GM21786 (cell line): ENCODE results near the gene HAND2.

Experiments
- ATAC-seq: cut with Tn5 transposase; IDR thresholded peaks from one replicate; pipeline ENCODE4 v1.9.1; 2021; ENCODE audit not compliant: unreplicated experiment

HAND2 gene

GRCh38 chr4:173529477-173530325, at the start of gene HAND2:
Gene HAND2 (minus strand): TSS chr4:173530229. CDS start chr4:173529289, 940 bp downstream.
- ATAC-seq: no peak

- ATAC-seq: no peak
These were observed 48.9 kb upstream of the HAND2 start for GRCh38 chr4:173578956-173579355.

DNA sequence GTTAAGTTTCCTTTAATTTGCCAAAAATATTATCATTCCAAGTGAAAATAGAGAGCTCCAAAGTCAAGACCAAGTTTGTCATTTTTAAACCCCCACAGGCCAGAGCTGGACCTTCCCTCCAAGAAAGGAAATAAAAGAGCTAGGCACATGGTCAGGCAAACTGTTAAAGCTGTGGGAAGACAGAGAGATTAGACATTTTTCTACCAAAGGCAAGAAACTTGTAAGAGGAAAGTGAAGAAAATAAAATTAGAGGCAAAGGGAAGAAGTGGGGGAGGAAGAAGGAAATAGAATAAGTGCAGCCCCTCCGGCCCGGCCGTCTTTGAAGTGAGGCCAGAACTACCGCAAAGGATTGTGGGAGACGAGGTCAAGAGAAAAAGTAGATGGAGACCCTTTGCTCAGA, 47.9 kb upstream of the HAND2 start:
- no peak for ATAC-seq

DNA sequence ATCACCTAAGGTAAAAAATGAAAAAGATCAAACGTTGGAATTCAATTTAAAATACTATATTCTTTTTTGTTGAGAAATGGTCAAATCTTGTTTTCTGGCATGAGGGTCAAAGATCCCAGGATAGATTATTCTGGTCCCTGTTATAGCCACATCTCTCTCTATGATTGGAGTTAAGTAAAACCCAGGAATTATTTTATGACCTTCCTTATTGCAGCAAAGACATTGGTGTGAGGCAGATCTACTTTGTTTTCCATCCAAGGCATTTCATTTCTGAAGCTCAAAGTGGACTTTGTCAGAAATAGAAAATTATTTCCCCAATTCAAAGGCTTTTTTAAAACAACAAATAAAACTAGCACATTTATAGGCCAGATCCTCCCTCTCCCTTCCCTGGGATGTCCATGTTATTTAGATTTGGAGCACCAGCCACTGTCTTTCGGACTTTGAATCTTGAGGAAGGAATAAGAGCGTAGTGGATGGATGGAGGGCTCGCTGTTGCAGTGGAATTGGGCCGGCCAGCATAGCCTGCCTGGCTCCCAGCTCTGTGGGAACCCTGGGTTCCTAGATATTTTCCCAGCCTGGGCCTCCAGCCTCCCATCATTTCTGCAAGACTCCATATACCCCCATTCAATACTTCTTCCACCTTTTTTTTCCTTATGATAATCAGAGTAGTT, 45.6 kb upstream of the HAND2 start:
- ATAC-seq: no peak

- no peak for ATAC-seq
These were observed 43.7 kb upstream of the HAND2 start for GRCh38 chr4:173573725-173574124.

- ATAC-seq: no peak
These were observed 43.3 kb upstream of the HAND2 start for GRCh38 chr4:173573286-173573685.

- ATAC-seq: no peak
These were observed 42.6 kb upstream of the HAND2 start for GRCh38 chr4:173572493-173573129.

DNA sequence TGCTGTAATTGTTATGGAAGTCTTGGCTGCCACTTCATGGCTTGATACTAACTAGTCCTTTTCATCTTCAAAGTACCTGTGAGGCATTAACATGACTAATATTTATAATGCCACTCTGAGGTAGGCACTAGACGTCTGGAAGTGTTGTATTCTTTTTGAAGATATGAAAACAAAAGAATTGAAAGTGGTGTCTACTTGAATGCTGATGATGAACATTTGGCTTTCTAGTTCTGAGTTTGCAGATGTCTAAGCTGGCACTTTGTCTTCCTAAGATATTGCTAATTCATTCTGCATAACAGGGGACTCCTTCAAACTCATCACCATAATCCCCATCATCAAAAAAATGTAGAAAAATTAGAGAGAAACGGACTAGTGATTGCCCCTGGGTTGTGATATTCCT, 41.6 kb upstream of the HAND2 start:
- ATAC-seq: no peak

DNA sequence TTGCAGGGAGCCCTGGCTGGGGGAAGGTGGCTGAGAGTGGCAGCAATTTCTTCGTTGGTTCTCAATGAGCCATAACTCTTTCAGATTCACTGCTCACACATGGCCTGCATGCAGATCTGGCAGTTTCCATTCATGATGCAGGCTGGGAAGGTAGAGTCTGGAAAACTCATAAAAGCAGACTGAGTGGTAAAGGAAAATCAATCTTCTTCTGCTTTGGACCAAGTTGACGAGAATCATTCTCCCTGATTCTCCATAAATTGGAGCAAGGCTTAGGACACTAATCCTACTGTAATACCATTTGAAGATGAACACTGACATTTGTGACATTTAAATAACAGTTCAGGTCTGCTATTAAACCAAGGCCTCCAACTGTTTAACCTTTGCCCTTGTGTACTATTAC, 35.3 kb upstream of the HAND2 start:
- no peak for ATAC-seq

DNA sequence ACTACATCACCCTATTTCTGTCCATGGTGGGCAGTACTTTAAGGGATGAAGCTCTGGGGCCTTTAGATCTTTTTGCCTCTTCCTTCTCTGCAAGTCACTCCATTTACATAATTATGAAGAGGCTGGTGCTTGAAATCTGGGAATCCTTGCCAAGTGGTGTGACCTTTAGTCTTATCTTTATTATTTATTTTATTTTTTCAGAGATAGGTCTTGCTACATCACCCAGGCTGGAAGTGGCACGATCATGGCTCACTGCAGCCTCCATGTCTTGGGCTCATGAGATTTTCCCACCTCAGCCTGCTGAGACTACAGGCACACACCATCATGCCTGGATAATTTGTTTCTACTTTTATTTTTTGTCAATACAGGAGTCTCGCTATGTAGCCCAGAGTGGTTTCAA, 34.4 kb upstream of the HAND2 start:
- ATAC-seq: no peak

DNA sequence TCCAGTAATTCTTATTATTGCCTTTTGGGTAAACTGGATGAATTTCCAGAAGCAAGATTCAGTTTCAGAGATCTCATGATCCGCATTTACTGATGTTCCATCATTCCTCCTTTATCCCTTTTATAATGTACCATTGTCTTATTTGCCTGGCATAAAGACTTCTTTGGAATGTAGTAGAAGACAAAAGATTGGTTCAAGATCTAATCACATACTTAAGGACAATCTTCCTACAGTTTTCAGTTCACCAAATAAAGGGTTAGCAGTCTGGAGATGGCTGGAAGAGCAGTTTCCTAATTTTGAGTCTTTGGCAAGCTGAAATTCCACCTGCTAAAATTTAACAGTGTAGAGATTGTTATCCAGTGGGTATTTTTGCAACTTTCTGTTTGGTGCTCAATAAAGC, 30.9 kb upstream of the HAND2 start:
- ATAC-seq: no peak

- ATAC-seq: no peak
These were observed 26.5 kb upstream of the HAND2 start for GRCh38 chr4:173556398-173557131.

DNA sequence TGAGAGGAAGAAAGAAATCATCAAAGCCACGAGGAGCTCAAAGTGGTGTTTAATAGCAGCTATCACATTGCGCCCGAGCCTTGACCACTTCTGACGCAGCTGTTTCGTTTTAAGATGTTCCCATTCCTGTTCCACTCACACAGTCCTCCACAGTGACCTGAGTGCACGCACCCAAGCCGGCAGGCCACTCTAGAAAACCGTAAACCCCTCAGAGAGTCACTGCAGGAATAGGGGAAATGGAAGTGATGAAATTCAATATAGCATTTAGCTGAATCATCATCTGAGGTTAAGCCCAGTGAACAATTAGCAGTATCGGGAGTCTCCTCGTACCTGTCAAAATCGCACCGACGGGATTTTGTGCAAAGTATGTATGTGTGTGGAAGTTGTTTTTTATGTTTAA, 17.9 kb upstream of the HAND2 start:
- no peak for ATAC-seq

DNA sequence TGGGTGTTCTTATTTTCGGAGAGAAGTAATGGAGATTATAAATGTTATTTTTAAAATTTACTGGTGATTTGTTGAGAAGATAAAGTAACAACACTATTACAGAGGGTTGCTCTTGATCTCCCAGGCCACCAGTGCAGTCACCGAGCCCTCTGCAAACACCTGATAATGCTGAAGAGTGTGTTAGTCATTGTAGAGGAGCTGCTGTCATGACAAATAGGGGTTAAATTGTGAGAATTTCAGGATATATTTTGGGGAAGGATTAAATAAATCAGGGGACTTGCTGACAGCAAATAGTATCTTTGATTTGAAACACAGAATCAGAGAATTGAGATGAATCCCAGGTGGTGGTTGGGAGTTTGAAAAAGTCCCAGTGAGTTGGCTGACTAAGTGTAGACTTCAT, 16.7 kb upstream of the HAND2 start:
- no peak for ATAC-seq

- ATAC-seq: no peak
These were observed 15.4 kb upstream of the HAND2 start for GRCh38 chr4:173545440-173545839.

DNA sequence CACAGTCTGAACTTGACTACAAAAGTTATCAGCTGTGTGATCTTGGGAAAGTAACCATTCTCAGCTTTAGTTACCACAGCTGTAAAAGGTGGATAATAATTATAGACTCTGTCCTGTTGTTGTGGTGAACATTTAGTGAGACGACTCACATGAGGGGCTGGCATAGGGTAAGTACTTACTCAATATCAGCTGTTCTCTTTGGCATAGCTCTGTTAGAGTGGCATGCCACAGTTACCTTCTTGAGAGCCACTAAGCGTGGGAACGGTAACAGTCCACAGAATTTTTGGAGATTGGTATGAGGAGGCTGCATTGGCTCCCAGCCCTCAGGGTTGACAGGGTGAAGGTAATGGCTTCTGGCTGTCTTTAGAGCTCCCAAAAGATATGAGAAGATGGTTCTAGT, 13.2 kb upstream of the HAND2 start:
- no peak for ATAC-seq

DNA sequence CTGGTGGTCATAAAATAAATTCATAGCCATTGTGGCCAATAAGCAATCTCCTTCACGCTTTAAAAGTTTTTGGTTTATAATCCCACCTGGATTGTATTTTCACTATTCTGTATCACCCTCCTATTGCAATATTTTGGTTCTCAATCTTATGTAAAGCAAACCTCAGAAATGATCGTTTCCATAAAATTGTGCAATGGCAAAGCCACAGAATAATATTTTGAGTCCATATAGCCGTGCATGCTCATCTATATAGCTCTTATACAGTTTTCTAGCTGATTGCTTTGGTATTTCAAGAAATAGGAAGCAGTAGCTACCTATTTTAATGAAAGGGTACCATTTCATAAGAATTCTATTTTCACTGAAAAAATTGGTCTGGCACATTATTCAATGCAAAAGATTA, 10.0 kb upstream of the HAND2 start:
- ATAC-seq: no peak

- ATAC-seq: no peak
These were observed 8.9 kb upstream of the HAND2 start for GRCh38 chr4:173538909-173539445.

GRCh38 chr4:173538148-173538908, 8.3 kb upstream of the HAND2 start:
- ATAC-seq: no peak

DNA sequence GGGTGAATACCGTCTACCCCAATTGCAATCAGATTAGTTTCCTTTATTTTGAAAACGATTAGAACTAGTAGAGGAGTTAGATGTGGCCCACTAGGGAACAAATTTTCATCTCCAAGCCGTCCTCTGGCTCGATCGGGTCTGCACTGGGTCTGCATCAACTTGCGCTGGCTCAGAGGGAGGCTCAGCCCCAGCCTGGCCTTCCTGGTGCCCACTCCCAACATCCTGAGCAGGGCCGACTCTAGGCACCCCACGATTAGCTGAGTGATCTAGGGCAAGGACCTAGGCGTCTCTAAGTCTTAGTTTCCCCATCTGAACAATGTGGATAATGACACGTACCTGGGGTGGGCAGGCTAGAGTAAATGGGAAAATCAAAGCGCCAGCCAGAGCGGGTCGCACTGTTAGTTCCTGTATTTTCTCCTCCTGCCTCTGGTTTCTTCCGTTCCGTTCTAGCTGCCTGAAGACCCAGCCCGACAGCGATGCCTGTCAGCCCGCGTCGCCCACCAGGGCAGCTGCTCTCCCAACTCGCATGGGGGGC, 7.7 kb upstream of the HAND2 start:
- ATAC-seq: no peak
